ENCODE data around the gene KYNU. TPM values are rescaled to one million over a fixed set of nuclear protein-coding genes. Genes with fewer than 3 reads are reported as not detected.

KYNU gene
- total and polyA plus RNA-seq, 9 of the 15 experiments (the other 6 are each of a cell fraction or from before 2014, with no cell fraction given): 2.6 to 11.6 (median 7.2) TPM

- BruUV-seq (replicated peaks): no TSS peak
- in situ Hi-C loops (cut with MboI) (no loop called here), intact Hi-C loops (cut with micrococcal nuclease) (no loop called here)
- no peaks in the 10 kb centered on the region for H3K9me3 ChIP-seq (replicated peaks; ENCODE audit: control insufficient read depth, insufficient read depth, low read depth, low read length)
- ChIA-PET POLR2A (no interaction called here), CTCF (ENCODE audit: low intra/inter-chr PET ratio) (no interaction called here)
- no peaks in the 10 kb centered on the region for H3K79me2 ChIP-seq (ENCODE audit: control insufficient read depth, insufficient read depth, low read length)
- H2AFZ ChIP-seq (ENCODE audit: low read depth, low read length): no peak overlapping the region
- no peaks in the 10 kb centered on the region for H3K27me3 ChIP-seq (ENCODE audit: control insufficient read depth in 2 of 2, insufficient read depth in 2 of 2, low read length in 2 of 2)
- H3K4me2 ChIP-seq (ENCODE audit: insufficient read depth, low read length): no peak overlapping the region
- TF ChIP-seq ZNF57 (CRISPR knock-in tag; IDR thresholded peaks at IDR 0.05) (no peak), AFF4 (CRISPR knock-in tag; IDR thresholded peaks at IDR 0.05) (no peak), CHD4 (IDR thresholded peaks at IDR 0.05; ENCODE audit: insufficient read depth, insufficient replicate concordance, low read depth, low read length, poor library complexity, severe bottlenecking) (no peak), IRF9 (tag; IDR thresholded peaks at IDR 0.05) (no peak)
- ATAC-seq (no peak), FAIRE-seq (no peak), DNase-seq (ENCODE audit: extremely low read depth in 1 of 4, low spot score in 3 of 4) (no peak)
- no peaks in the 10 kb centered on the region for H3K9me1 ChIP-seq (ENCODE audit: control insufficient read depth, insufficient read depth, low read length)
- H4K20me1 ChIP-seq (replicated peaks; ENCODE audit: control insufficient read depth, insufficient read depth, low read length): no peaks in the 10 kb centered on the region
- H3K36me3 ChIP-seq (ENCODE audit: control insufficient read depth, insufficient read depth, low read length): no peaks in the 10 kb centered on the region
- H3K4me1 ChIP-seq (replicated peaks in 1 of 2; ENCODE audit: control insufficient read depth in 2 of 2, insufficient read depth in 2 of 2, low read length in 2 of 2): no peaks in the 10 kb centered on the region
- H3K9ac ChIP-seq (ENCODE audit: insufficient read depth in 1 of 2, low read depth in 2 of 2, low read length in 2 of 2): no peak overlapping the region
- no peak overlapping the region for H3K4me3 ChIP-seq
- no peak overlapping the region for H3K27ac ChIP-seq (ENCODE audit: extremely low read depth, low read depth, low read length)
These were observed 41.2 kb downstream of the KYNU start for GRCh38 chr2:142918624-142919023.

Measured in K562 (cell line).